Caco-2 (cell line): ENCODE results near the gene FBXO33. TPM values are rescaled to one million over a fixed set of nuclear protein-coding genes. Genes with fewer than 3 reads are reported as not detected.

Experiments used
- BruUV-seq: library from RNA; stranded (reverse); fragments of 400-500 nt; replicated peaks from 2 replicates; lab custom pipeline; 2021; lab: Mats Ljungman, UMichigan
- CTCF ChIA-PET: fragments of 300-600 bp; sonication (Branson Sonifier 250); formaldehyde crosslinking; loops from one replicate; lab custom pipeline; 2022; ENCODE audit warnings: antibody characterized with exemption; lab: Charles Lee
- POLR2A ChIA-PET: fragments of 300-600 bp; sonication (Branson Sonifier 250); formaldehyde crosslinking; loops from one replicate; lab custom pipeline; 2022; ENCODE audit warnings: antibody characterized with exemption; lab: Charles Lee
- DNase-seq, 2 experiments: peaks; one replicate each; pipeline versions ENCODE4 v3.0.0 to v3.0.0-alpha.2; 2020 to 2022
- H3K27me3 ChIP-seq: replicated peaks from 2 replicates; pipeline ENCODE4 v1.6.0; 2011; ENCODE audit warnings: low read length; ENCODE audit not compliant: control insufficient read depth, insufficient read depth
- H3K36me3 ChIP-seq: 2 replicates; pipeline ENCODE4 v1.5.1; 2011; ENCODE audit warnings: low read length; ENCODE audit not compliant: control insufficient read depth, insufficient read depth
- H3K4me1 ChIP-seq: fragments of 250-450 bp; sonication (Bioruptor Pico); 2 replicates; pipeline ENCODE4 v1.5.1; 2020; ENCODE audit warnings: mild to moderate bottlenecking
- H3K4me3 ChIP-seq: 2 replicates; pipeline ENCODE4 v1.5.1; 2011; ENCODE audit warnings: low read depth, mild to moderate bottlenecking, control low read depth, low read length
- H3K9me3 ChIP-seq: fragments of 250-450 bp; sonication (Bioruptor Pico); 2 replicates; pipeline ENCODE4 v1.5.1; 2020; ENCODE audit warnings: mild to moderate bottlenecking, moderate library complexity
- H3K27ac Mint-ChIP-seq: one replicate; pipeline ENCODE4 v1.8.0; 2022; ENCODE audit warnings: mixed read lengths; ENCODE audit not compliant: unreplicated experiment
- H3K27me3 Mint-ChIP-seq: one replicate; pipeline ENCODE4 v1.8.0; 2022; ENCODE audit warnings: mixed read lengths; ENCODE audit not compliant: insufficient read depth, unreplicated experiment
- H3K36me3 Mint-ChIP-seq: one replicate; pipeline ENCODE4 v1.8.0; 2022; ENCODE audit warnings: mild to moderate bottlenecking, mixed read lengths; ENCODE audit not compliant: insufficient read depth, unreplicated experiment
- H3K4me1 Mint-ChIP-seq: one replicate; pipeline ENCODE4 v1.8.0; 2022; ENCODE audit warnings: low read depth, mixed read lengths; ENCODE audit not compliant: unreplicated experiment
- H3K4me3 Mint-ChIP-seq: one replicate; pipeline ENCODE4 v1.8.0; 2022; ENCODE audit warnings: mild to moderate bottlenecking, moderate library complexity, mixed read lengths; ENCODE audit not compliant: unreplicated experiment
- H3K9me3 Mint-ChIP-seq: one replicate; pipeline ENCODE4 v1.8.0; 2022; ENCODE audit warnings: mixed read lengths; ENCODE audit not compliant: unreplicated experiment
- intact Hi-C: fragments of 100-400 bp; cut with micrococcal nuclease; formaldehyde crosslinking; loops from one replicate; pipeline ENCODE4 v1.10.0; 2022; ENCODE audit not compliant: unreplicated experiment
- total RNA-seq: library from RNA; stranded (reverse); gene quantifications from 2 replicates; pipeline ENCODE4 v1.2.3, GENCODE V29; 2022
- TF ChIP-seq, protein P1 (sequence below), 2 experiments: fragments of 200-600 bp in 1 of 2; IDR thresholded peaks; 1 replicate in 1 of 2; 2 replicates in 1 of 2; pipeline versions ENCODE4 v1.5.1 to v1.8.0; 2011 to 2022; ENCODE audit warnings: antibody characterized with exemption in 1 of 2, control low read depth in 1 of 2, inconsistent platforms in 1 of 2, low read depth in 1 of 2, low read length in 1 of 2, mild to moderate bottlenecking in 1 of 2, moderate library complexity in 1 of 2; ENCODE audit not compliant: insufficient read depth in 1 of 2, severe bottlenecking in 1 of 2, unreplicated experiment in 1 of 2

FBXO33 gene
- total RNA-seq, 1 experiment from 2014 or later: 6.0 TPM

DNA sequence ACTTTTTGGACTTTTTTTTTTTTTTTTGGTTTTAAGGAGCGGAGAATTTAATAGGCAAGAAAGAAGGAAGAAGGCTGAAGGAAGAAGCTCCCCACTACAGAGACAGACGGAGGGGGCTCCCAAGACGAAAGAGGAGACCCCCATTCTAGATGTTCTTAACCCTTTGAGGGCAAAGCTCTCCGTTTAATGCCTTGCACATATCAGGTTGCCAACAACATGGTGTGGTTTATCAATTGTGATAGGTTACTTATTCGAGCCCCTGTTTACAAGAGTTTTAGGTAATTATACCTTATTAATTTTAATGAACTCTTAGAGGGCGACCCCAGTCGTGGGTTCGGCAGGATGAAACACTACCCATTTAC, 1.2 kb upstream of the FBXO33 start:
- Mint-ChIP-seq H3K4me1 (peaks cover 19% of the 10 kb centered on the region), H3K27ac (peak overlapping the region; percentile 100), H3K9me3 (no peaks in the 10 kb centered on the region), H3K36me3 (peaks cover 17% of the 10 kb centered on the region), H3K27me3 (no peaks in the 10 kb centered on the region), H3K4me3 (peak overlapping the region; percentile 93)
- ChIA-PET CTCF (no interaction called here), POLR2A (interaction anchor here (1.2 kb wide), 1 partner anchor 23 kb away, joined by 5 read pairs; no protein-coding TSS in a partner anchor)
- Histone ChIP-seq H3K4me1 (peaks cover 12% of the 10 kb centered on the region), H3K9me3 (no peaks in the 10 kb centered on the region), H3K4me3 (peak overlapping the region; percentile 43), H3K27me3 (no peaks in the 10 kb centered on the region), H3K36me3 (no peaks in the 10 kb centered on the region; the same call in 1 of the 2 replicates)
- intact Hi-C loops: loop anchor here (2.0 kb wide), 2 partner anchors 259 to 331 kb away; partner anchors contain the start of genes PNN and SEC23A
- TF ChIP-seq, protein P1, sequence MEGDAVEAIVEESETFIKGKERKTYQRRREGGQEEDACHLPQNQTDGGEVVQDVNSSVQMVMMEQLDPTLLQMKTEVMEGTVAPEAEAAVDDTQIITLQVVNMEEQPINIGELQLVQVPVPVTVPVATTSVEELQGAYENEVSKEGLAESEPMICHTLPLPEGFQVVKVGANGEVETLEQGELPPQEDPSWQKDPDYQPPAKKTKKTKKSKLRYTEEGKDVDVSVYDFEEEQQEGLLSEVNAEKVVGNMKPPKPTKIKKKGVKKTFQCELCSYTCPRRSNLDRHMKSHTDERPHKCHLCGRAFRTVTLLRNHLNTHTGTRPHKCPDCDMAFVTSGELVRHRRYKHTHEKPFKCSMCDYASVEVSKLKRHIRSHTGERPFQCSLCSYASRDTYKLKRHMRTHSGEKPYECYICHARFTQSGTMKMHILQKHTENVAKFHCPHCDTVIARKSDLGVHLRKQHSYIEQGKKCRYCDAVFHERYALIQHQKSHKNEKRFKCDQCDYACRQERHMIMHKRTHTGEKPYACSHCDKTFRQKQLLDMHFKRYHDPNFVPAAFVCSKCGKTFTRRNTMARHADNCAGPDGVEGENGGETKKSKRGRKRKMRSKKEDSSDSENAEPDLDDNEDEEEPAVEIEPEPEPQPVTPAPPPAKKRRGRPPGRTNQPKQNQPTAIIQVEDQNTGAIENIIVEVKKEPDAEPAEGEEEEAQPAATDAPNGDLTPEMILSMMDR (IDR thresholded peaks at IDR 0.05; ENCODE audit: insufficient read depth in 1 of 2, low read depth in 1 of 2, low read length in 1 of 2, severe bottlenecking in 1 of 2, unreplicated experiment in 1 of 2): no peak
- no peak for DNase-seq
- TSS peak; percentile 64 for BruUV-seq

DNA sequence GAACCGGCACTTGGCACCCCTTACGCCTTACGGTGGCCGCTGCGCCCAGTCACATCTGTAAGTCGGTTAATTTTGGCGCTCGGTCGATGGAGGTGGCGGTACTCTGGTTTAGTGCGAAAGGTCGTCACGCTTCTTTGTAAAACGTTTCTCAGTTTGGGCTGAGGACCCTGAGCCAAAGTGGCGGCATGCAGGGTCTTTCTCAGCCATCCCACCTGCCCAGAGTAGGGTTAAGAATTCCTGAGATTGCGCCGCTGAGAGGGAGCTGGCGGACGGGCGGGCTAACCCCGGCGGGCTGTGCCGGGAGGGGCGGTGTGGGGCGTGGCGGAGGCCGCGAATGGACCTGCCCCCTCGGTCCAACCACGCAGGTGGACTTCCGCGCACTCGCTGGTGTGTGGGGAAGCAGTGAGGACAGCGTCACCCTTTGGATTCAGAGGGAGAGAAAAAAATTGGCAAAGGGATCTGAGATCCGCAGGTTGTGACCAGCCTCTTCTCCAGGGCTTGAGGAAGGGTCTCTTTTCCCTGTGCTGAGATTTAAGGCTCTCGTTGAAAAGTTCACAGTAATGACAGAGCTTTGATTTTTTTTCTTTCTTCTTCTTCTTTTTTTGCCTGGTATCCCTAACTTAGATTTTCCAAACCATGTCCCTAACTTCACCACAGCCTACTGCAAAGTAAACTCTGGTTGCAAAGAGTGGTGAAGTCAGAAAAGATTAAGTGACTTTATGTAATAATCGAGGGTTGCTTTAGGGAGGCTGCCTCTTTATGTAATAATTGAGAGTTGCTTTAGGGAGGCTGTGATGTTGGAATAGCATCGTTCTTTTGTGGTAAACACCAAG, 602 bp upstream of the FBXO33 start:
- Histone ChIP-seq H3K27me3 (no peaks in the 10 kb centered on the region), H3K36me3 (no peaks in the 10 kb centered on the region; the same call in 1 of the 2 replicates), H3K4me1 (peaks cover 12% of the 10 kb centered on the region), H3K9me3 (no peaks in the 10 kb centered on the region), H3K4me3 (peak overlapping the region; percentile 43)
- CTCF ChIA-PET: interaction anchor here (0.6 to 2.2 kb wide), 4 partner anchors 32 to 416 kb away, joined by 3 to 11 read pairs (median 5); partner anchors contain the start of gene SEC23A
- POLR2A ChIA-PET: interaction anchor here (0.6 to 1.9 kb wide), 5 partner anchors 24 to 1366 kb away, joined by 3 to 19 read pairs (median 5); partner anchors contain the start of genes SEC23A and TRAPPC6B
- H3K27ac Mint-ChIP-seq: peak overlapping the region; percentile 100
- BruUV-seq: no TSS peak
- H3K27me3 Mint-ChIP-seq: no peaks in the 10 kb centered on the region
- TF ChIP-seq, protein P1 (IDR thresholded peaks at IDR 0.05; ENCODE audit: insufficient read depth in 1 of 2, low read depth in 1 of 2, low read length in 1 of 2, severe bottlenecking in 1 of 2, unreplicated experiment in 1 of 2): peak in 1 of 2 experiments; percentile 48
- H3K4me1 Mint-ChIP-seq: peaks cover 19% of the 10 kb centered on the region
- H3K9me3 Mint-ChIP-seq: no peaks in the 10 kb centered on the region
- DNase-seq: peak; percentile 96
- intact Hi-C loops: loop anchor here (1.0 to 2.0 kb wide), 3 partner anchors 40 to 330 kb away; partner anchors contain the start of genes PNN and SEC23A
- H3K4me3 Mint-ChIP-seq: peak overlapping the region; percentile 93
- H3K36me3 Mint-ChIP-seq: peaks cover 17% of the 10 kb centered on the region
